Esophagus muscularis mucosa (tissue), 3 donors: Measurements from ENCODE around the gene ZNF816.

Experiments
- POLR2A ChIP-seq: fragments of 450-650 bp; IDR thresholded peaks from one replicate; pipeline ENCODE4 v1.6.1; 2017; ENCODE audit warnings: antibody characterized with exemption, moderate library complexity, mild to moderate bottlenecking, low read depth
- TF ChIP-seq, protein P1 (sequence below), 3 experiments: fragments of 200-600 bp in 2 of 3; fragments of 450-650 bp in 1 of 3; sonication (generic) in 2 of 3; IDR thresholded peaks; one replicate each; pipeline ENCODE4 v1.5.1; 2017 to 2019; ENCODE audit warnings: antibody characterized with exemption in 3 of 3, mild to moderate bottlenecking in 2 of 3, moderate library complexity in 1 of 3

DNA sequence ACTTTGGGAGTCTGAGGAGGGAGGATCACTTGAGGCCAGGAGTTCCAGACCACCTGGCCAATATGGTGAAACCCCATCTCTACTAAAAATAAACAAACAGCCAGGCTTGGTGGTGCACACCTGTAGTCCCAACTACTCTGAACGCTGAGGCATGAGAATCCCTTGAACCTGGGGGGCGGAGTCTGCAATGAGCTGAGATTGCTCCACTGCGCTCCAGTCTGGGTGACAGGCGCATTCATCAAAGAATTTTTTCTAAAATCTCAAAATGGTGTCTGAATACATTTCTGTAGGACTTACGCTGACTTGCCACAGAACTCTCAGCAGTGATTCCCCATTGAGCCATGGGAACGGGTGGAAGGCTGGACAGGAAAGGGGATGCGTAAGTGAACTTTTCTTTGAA is 33.0 kb upstream of the ZNF816 start:
- TF ChIP-seq, protein P1, sequence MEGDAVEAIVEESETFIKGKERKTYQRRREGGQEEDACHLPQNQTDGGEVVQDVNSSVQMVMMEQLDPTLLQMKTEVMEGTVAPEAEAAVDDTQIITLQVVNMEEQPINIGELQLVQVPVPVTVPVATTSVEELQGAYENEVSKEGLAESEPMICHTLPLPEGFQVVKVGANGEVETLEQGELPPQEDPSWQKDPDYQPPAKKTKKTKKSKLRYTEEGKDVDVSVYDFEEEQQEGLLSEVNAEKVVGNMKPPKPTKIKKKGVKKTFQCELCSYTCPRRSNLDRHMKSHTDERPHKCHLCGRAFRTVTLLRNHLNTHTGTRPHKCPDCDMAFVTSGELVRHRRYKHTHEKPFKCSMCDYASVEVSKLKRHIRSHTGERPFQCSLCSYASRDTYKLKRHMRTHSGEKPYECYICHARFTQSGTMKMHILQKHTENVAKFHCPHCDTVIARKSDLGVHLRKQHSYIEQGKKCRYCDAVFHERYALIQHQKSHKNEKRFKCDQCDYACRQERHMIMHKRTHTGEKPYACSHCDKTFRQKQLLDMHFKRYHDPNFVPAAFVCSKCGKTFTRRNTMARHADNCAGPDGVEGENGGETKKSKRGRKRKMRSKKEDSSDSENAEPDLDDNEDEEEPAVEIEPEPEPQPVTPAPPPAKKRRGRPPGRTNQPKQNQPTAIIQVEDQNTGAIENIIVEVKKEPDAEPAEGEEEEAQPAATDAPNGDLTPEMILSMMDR (IDR thresholded peaks at IDR 0.05) = no peak
- TF ChIP-seq POLR2A = no peak
